Stimulated activated CD4-positive, alpha-beta T cell treated with anti-CD3 and anti-CD28 coated beads, Interleukin-4, amount 100 ng/mL, for 24 hours (primary cell): ENCODE results near the gene SERBP1.

Experiments used
- DNase-seq: peaks from one replicate; pipeline ENCODE4 v3.0.0-alpha.2; 2020

Gene SERBP1

DNA sequence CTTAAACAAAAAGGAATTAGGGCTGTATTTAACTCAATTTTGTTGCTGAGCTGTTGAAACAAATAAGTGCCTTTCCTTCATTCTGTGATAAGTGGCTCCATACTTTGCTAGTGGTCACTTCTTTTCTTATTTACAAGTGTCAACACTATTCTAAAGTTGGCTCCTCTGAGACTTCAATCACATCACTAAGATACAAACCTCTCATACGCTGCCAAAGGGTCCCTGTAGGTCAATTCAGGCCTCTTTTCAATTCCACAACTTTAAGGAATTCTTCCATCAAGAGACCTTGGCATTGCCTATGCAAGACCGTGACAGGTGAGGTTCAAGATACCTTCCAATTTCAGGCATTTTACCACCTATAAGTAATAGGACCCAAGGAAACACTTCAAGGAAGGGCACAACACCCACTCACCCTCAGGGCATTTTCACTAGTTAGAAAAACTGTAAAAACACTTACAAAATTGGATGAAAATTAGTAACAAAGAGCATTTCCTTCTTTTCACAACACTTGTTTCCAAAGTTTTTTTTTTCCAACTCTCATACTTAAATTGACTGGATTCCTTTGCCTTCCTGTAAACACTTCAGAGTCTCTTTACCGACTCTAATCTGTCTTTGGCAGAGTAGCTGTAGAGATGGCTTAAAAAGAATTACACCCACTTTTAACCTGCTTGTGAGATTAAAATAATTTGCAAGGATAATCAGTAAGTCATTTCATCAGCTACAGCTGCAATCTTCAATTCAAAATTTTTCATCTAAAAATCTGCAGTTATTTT lies 24.5 kb downstream of the SERBP1 start:
- no peak for DNase-seq

DNA sequence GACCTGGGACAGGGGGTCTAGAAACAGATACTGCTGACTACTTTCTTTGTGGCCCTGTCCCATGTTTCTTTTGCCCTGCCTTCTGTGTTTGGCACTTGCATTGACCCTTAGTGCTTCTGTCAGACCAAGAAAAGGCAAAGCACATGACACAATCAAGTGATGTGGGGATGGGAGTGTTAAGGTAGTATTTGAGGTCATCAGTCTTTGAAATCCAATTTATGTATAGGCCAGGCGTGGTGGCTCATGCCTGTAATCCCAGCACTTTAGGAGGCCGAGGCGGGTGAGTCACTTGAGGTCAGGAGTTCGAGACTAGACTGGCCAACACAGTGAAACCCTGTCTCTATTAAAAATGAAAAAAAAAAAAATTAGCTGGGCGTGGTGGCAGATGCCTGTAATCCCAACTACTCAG lies 26.0 kb downstream of the SERBP1 start:
- no peak for DNase-seq

DNA sequence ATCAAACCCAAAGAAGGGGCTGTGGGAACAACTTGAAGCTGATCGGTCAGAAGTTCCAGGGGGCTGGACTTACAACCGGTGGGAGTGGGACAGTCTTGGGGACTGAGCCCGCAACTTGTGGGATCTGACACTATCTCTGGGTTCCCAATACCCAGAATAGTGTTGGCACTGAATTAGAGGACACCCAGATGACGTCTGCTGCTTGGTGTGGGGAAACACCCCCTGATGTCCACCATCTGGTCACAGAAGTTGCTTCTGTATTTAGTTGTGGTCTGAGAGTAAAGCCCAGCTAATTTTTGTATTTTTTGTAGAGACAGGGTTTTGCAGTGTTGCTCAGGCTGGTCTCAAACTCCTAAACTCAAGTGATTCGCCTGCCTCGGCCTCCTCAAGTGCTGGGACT lies 28.8 kb downstream of the SERBP1 start:
- DNase-seq = no peak

DNA sequence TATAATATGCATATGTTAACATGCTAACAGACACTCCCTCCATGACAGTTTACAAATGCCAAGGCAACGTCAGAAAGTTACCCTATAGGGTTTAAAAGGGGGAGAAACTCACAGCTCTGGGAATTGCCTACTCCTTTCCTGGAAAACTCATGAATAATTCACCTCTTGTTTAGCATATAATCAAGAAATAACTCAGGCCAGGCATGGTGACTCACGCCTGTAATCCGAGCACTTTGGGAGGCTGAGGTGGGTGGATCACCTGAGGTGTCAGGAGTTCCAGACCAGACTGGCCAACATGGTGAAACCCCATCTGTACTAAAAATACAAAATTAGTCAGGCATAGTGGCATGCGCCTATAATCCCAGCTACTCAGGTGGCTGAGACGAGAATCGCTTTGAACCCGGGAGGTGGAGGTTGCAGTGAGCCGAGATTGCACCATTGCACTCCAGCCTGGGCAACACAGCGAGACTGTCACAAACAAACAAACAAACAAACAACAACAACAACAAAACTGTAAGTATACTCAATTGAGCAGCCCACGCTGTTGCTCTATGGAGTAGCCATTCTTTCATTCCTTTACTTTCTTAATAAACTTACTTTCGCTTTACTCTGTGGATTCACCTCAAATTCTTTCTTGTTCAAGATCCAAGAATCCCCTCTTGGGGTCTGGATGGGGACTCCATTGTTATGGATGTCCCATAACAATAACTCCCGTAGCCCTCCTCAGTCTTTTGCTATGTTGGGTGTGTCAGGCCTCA lies 30.0 kb downstream of the SERBP1 start:
- peak; percentile 71 for DNase-seq

DNA sequence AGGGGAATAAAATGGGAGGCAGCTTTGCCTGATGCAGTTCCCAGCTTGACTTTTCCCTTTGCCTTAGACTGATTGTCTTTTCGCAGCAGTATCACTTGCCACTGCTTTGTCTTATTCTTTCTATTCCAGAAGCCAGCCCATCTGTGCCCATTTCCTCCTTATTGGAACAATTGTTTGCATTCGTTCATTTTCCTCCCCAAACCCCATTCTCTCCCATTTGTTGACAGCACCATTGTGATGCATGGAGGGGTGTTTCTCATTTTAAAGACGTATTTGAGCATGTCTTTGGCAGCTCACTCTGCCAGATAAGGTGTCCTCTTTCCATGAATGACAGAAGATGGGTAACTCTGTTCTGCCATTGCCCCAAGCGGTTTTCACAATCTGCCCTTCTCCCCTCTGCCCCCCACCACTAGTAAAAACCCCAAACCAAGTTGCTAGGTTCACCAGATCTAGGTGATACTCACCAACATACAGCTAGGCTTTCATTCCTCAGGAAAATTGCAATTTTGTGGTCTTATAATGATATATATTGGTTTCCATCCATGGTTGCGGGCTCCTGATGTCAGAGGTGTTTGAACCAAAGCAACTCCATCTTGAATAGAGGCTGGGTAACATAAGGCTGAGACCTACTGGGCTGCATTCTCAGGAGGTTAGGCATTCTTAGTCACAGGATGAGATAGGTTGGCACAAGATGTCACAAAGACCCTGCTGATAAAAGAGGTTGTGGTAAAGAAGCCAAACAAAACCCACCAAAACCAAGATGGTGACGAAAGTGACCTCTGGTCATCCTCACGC lies 30.8 kb downstream of the SERBP1 start:
- DNase-seq = no peak

DNA sequence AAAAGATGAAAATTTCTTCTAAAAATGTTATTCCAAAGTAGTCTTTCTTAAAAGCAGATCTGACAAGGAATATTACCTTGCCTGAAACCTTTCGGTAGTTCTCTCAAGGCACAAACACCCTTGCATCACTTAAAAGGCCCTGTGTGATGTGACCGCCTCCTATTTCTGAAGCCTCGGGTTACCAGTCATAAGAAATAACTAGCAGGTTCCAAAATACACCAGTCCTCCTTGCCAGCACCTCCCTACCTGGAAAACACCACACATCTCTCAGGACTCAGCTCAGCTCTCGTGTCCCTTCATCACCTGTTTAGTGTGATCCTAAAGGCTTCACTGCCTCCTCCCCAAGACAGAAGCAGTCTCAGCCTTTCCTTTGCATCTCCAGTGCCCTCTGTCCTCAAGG lies 35.7 kb downstream of the SERBP1 start:
- no peak for DNase-seq

DNA sequence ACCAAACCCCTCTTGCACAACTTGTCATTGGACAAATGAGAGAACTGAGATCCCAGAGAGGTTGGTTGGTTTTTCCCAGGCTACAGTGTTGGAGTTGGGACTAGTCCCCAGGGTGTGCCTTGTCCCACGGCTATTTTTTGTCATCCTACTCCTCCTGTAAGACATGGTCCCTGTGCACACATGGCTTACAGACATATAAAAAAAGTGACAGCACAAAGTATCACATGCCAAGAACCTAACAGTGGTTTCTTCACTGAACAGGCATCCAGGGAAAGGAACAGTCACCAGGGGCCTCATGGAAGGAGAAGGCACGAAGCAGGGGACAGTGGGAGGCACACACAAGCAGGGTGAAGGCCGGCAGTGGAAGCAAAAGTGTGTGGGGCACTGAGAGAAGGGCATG lies 36.5 kb downstream of the SERBP1 start:
- no peak for DNase-seq

DNA sequence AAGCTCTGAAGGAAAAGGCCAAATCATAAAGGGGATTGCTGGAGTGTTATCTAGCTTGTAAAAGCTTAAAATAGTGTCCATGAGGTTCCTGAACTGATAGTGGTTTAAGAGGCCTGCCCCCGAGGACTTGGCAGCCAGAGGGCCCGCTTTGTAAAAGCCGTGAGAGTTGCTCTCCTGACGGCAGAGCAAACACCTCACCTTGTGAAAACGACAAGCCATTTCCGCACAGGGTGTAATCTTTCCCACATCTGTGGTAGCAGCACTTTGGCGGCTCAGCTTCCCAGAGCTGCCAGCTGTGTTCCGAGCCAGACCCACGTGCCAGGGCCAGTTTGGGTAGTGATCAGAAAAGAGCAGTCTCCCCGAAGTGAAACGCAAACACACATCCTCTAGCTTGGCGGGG lies 37.0 kb downstream of the SERBP1 start:
- DNase-seq = no peak

DNA sequence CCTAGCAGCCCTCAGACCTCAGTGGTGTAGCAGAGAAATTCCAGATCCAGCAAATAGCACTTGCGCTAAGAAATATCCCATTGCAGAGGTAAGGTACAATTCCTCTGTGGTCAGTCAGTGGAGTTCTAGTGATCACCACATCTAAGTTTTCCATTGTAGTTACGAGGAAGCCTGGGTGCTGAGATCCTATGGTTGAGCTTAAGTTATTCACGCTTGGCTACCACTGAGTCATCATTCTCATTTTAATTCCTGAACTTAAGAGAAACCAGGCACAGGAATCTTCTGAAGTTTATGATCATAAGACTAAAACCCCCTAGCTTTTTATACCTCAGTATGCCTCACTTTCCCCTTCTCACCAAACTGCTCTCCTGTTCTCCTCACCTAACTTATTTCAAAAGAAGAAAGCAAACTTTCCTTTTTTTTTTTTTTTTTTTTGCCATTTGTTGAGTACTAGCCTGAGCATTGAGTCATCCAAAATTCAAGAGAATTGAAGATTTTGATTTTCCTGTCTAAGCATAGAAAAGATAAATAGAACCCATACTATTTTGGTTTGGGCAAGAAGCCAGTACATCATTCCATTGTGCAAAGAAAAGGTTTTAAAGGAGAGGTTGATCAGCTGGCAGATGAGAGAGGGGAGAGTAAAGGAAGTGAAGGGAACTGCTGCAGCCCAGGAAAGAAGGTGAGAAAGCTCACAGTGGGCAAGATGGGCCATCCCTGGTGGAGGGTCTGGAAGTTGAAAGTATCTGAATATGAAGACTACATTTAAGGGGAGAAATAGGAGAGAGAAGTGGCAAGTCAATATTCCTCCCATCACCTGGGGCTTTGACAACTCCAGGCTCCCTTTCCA lies 39.9 kb downstream of the SERBP1 start:
- DNase-seq = no peak

DNA sequence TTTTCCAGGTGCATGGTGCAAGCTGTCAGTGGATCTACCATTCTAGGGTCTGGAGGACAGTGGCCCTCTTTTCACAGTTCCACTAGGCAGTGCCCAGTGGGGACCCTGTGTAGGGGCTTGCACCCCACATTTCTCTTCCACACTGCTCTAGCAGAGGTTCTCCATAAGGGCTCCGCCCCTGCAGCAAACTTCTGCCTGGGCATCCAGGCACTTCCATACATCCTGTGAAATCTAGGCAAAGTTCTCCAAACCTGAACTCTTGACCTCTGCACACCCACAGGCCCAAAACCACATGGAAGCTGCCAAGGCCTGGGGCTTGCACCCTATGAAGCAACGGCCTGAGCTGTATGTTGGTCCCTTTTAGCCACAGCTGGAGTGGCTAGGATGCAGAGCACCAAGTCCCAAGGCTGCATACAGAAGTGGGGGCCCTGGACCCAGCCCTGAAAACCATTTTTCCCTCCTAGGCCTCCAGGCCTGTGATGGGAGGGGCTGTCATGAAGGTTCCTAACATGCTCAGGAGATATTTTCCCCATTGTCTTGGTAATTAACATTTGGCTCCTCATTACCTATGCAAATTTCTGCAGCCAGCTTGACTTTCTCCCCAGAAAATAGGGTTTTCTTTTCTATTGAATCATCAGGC lies 46.1 kb downstream of the SERBP1 start:
- DNase-seq = no peak

DNA sequence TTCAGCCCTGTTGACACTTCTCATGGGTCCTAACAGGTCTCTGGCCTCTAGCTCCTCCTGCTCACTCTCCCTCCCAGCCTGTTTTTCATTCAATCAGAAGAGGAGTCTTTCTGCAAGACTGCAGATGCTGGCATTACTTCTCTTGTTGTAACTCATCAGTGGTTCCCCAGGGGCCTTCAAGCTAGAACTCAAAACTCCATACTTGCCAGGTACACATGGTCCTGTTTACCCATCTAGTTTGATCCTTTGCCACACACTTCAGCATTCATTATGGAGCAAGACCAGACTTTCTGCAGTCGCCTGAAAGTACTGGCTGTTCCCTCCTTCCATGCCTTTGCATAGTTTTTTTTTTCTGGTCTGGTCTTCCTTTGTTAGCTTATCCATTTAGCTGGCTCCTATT lies 47.9 kb downstream of the SERBP1 start:
- no peak for DNase-seq

DNA sequence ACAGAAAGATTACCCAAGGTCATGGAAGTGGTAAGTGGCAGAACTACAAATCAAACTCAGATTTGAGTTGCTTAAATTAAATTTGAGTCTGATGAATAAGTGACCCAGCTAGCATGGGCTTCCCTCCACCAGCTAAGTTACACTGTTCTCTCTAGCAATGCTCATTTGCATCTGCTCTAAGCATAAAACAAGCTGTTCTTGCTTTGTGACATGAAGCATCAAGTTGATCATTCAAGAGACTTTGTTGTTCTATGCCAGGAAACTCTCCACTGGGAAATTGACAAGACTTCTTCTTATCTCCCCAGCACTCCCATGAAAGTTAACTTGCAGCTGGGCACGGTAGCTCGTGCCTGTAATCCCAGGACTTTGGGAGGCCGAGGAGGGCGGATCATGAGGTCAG lies 49.0 kb downstream of the SERBP1 start:
- no peak for DNase-seq

DNA sequence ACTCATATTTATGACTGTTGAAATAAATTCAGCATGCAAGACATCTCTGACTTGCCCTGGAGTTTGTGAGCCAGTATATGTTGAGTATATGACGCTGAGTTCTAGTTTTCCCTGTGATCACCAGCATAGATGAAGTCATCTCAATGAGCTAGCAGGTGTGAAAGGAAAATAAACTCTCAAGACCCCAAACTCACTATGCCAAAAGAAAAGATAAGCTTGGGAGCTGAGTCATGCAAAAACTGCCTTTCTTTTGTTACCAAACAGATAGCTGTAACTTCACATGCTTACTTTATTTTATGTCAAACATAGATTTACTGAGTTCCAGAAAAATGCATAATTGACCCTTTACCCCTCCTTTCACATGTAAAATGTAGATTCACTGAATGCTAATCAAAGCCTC lies 52.9 kb downstream of the SERBP1 start:
- no peak for DNase-seq

DNA sequence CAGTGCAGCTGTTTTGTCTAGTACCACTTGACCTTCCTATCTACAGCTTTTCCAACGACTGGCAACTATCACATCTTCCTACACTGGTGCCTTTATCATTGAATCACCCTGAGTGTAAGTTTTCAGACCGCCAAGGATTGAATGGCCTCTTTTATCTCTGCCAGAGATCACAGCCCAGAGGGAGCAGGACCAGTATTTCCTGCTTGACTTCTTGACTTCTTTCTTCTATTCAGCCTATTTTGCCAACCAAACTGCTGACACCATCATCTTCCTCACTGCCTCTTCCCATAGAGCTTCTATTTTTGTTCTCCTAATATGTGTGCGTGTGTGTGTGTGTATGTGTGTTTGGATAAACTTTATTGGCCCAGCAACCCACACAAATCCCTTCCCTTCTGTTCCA lies 53.8 kb downstream of the SERBP1 start:
- no peak for DNase-seq

DNA sequence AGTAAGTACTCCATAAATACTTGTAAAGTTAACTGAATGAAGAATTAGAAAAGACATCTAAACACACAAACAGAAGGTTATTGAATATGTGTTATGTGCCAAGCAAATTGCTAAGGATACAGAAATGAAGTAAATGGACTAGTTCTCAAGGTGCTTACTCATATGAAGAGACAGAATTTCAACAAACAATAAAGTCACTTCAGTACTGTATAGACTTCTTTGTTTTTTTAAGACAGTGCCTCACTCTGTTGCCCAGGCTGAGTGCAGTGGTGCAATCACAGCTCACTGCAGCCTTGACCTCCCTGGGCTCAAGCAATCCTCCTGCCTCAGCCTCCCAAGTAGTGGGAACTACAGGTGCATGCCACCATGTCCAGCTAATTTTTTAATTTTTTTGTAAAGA lies 57.3 kb downstream of the SERBP1 start:
- no peak for DNase-seq

DNA sequence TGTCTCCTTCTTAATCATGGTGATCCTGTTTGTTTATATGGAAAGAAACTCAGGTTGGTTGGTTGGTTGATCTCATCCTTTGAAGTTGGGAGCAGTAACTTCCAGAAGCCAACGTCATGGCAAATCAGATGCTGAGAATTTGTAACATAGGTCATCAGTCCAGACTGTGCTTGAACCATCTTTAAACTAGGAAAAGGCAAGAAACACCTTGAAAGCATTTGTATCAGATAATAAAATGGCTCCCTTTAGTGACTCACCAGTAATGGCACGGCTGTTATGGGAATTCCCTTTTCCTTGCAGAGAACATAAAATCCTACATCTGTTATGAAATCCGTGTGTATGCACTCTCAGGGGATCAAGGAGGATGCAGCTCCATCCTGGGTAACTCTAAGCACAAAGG lies 58.1 kb downstream of the SERBP1 start:
- DNase-seq = no peak

DNA sequence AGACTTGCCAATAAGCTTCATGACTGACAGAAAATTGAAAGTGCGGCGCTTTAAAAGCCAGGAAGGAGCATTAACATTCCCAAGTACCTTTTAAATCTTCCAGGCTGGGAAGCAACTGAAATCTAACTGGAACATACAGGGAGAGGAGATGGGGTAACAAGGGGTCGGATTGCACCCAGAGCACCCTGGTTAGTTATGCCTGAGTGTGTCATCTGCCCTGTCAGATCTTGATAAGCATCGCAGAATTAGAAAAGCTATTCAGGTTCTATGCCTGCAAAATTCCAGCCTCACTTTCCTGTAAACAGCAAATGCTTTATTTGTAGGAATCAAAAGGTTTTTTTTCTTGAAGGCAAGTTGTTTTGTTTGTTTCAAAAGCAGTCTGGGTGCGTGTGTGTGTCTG lies 58.5 kb downstream of the SERBP1 start:
- DNase-seq = no peak

DNA sequence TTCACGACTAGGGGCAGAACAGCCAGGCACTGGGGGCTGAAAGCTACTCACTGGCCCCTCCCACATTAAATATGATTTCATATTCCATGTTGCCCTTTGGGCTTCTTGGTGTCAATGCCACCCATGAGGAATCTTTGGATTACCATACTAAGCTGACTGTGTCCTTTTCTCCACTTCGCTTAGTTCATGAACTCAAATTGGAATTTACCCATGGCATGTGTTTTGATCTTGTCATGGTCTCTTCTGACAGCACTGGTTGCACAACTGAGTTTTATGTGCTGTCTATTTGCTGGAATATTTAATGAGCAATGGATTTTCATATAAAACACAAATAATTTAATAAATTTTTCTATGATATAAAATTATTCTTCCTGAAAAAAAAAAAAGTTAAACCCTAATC lies 59.2 kb downstream of the SERBP1 start:
- no peak for DNase-seq

DNA sequence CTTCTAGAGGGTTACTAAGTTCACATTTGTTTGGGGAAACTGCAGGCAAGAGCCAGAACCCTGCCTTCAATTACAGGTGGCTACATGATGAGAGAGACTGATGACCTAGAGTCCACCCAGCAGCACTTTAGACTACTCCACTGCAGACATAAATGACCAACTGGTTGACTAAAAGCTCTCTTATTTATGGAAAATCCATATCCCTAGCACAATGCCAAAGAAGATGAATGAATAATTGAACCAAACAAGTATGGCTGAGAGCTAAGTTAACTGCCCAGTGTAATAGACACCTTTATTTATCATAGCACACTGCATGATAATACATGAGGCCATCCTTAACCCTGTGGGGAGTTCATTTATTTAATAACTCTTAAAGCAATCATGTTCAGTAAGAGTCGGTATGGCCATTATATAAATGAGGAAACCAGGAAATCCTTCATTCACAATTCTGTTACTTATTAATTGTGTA lies 62.1 kb downstream of the SERBP1 start:
- no peak for DNase-seq

DNA sequence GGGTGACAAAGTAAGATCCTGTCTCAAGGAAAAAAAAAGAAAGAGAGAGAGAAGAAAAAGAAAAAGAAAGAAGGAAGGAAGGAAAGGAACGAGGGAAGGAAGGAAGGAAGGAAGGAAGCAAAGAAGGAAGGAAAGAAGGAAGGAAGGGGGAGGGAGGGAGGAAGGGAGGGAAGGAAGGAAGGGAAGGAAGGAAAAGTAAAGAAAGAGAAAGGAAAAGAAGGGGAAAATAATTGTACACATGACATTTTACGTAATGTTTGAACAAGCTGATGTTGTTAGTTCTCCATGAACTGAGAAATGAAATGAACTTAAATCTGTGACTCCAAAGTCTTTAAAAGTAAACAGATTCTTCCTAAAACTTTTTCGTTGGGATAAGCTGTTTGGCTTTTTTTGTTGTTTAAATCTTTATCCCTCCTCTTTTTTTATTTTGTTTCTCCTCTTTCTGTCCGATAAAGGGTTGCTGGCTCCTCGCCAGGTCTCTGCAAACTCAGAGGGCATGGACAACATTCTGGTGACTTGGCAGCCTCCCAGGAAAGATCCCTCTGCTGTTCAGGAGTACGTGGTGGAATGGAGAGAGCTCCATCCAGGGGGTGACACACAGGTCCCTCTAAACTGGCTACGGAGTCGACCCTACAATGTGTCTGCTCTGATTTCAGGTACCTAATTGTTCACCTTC lies 62.7 kb downstream of the SERBP1 start:
- DNase-seq = no peak

DNA sequence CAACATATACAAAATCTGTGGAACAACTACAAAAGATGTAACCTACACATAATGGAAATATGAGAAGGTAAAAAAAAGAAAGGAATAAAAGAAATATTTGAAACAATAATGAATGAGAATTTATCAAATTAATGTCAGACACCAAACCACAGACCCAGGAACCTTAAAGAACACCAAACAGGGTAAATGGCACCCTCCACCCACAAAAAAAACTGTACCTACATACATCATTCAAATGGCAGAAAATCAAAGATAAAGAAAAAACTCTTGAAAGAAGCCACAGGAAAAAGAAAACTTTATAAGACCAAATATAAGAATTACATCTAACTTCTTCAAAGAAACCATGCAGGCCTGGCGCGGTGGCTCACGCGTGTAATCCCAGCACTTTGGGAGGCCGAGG lies 68.6 kb downstream of the SERBP1 start:
- no peak for DNase-seq

DNA sequence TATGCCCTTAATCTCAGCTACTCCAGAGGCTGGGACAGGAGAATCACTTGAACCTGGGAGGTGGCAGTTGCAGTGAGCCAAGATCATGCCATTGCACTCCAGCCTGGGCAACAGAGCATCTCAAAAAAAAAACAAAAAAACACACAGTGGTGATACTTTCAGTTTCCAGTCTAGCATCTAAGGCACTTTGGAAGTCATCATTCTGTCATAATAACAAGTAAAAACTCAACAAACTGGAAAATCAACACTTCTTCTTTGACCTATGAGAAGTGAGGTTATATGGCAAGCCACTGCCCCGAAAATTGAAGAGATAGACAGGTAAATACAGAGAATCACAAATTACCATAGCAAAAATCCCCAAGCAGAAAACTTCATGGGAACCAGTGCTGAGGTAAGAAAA lies 70.6 kb downstream of the SERBP1 start:
- no peak for DNase-seq
